Suppressor macrophage (primary cell): ENCODE results near the gene CHAC2.
A peak's percentile ranks its signal among the peaks of the same experiment; 100 is the strongest.
"Not testable (repeated sequence)": the region's sequence is repeated elsewhere in the genome, so short reads cannot be mapped to it uniquely, and the experiment has no call there.

Experiments
- DNase-seq, 4 experiments: peaks; one replicate each; pipeline ENCODE4 v3.0.0-alpha.2; 2020 to 2022
- total RNA-seq, 17 experiments: gene quantifications; one replicate each; lab custom pipeline; 2026; ENCODE audit warnings: mixed read lengths in 6 of 17, inconsistent platforms in 3 of 17; lab: John Stamatoyannopoulos, UW

The CHAC2 gene
- total RNA-seq = 1.4 to 6.3 (median 3.4) reads per million in 17 experiments

DNA sequence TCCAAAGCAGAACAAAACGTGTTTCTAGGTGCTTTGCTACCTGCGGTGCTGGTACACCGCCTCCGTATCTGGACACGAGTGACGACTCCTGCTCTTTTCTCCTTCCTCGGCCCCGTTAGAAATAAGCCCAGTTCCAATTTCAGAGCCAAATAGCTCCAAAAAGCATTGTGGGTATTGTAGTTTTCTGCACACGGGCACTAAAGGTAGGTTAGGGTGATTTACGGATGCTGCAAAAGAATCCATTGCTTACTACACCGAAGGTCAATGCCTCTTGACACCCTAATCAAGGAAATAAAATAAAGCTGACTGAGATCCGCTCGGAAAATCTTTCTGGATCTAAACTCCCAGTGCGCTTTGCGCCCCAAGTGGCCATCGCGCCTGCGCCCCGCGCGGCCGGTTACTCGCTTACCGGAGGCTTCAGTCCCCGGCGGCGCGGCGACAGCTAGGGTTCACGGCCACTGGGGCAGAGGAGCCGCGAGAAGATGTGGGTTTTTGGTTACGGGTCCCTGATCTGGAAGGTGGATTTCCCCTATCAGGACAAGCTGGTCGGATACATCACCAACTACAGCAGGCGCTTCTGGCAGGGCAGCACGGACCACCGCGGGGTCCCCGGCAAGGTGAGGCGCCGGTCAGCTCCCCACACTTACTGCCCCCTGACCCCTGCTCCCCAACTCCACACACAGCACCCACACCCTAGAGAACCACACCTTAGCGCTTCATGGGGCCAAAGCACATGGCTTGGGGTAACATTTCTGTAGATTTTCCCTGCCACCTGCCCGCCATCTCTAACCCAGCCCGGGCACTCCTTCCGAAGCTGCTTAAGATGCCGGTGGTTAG, at the start of gene CHAC2:
Gene CHAC2 (plus strand): TSS at position 400 of the 837 bp plus-strand sequence. CDS start 83 bp downstream, at position 483.
- peak; percentile 91 to 96 (median 92) for DNase-seq

DNA sequence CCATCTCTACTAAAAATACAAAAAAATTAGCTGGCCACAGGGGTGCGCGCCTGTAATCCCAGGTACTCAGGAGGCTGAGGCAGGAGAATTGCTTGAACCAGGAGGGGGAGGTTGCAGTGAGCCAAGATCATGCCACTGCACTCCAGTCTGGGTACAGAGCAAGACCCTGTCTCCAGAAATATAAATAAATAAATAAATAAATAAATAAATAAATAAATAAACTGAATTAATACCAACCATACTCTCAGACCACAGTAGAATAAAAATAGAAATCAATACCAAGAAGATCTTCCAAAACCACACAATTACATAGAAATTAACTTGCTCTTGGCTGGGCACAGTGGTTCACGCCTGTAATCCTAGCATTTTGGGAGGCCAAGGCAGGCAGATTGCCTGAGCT, 46.7 kb upstream of the CHAC2 start:
- DNase-seq = not testable (repeated sequence)

DNA sequence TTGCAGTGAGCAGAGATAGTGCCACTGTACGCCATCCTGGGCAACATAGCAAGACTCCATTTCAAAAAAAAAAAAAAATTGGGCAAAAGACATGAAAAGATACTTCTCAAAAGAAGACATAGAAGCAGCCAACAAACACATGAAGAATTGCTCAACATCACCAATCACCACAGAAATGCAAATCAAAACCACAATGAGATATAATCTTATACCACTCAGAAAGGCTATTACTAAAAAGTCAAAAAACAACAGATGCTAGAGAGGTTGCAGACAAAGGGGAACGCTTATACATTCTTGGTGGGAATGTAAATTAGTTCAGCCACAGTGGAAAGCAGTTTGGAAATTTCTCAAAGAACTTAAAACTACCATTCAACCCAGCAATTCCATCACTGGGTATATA, 43.1 kb upstream of the CHAC2 start:
- no peak for DNase-seq

DNA sequence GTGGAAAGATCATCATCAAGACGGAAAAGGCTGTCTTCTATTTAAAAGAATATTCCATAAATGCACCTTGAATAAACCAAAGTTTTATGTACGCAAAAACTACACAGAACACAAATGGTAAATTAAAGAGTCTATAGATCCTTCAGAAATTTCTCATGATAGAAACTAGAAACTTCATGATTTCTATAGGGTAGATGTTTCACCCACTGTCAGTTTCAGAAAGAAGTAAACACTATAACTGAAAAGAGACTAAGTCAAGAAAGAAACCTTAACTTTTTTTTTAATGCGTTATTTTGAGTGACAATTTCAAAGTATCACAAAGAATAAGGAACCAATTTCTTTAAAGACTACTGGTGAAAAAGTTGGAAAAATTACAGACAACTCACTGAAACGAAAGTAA, 41.9 kb upstream of the CHAC2 start:
- no peak for DNase-seq

DNA sequence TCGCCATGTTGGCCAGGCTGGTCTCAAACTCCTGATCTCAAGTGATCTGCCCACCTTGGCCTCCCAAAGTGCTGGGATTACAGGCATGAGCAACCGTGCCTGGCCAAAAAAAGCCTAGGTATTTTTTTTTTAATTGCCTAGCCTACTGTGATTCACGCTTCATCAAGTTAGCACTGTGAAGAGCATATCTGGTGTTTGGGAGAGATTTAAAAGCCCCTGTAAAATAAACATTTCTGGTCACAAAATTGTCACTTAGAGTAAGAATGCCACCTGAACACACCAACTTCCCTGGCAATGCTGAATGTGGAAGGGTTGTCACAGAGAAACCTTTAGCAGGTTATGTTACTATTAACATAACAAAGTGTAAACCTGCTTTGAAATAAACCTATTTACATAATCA, 39.7 kb upstream of the CHAC2 start:
- DNase-seq = no peak

DNA sequence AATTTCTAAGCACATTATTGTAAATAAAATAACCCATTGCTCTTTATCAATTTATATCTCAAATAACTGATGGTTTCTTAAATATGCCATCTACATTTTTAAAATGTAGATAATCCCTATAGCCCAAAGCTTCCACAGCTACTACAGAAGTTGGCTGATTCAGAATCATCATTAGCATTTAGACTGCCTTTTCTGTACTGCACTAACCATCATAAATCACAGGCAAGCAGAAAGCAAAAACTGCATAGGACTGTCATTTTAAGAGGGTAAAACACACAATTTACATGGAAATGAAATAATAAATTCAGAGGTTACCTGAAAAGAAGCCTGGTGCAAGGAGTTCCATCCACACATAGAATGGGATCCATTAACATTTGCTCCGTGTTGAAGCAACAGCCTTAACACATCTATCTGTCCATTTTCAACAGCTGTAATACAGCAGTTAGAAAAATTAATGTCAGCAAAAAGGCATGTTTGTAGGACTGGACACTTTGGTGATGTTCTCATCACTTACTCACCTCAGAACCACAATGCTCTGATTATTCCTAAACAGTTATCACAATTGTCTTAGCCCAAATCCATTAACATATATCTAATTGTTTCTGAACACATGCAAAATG, 38.4 kb upstream of the CHAC2 start:
- DNase-seq = no peak

DNA sequence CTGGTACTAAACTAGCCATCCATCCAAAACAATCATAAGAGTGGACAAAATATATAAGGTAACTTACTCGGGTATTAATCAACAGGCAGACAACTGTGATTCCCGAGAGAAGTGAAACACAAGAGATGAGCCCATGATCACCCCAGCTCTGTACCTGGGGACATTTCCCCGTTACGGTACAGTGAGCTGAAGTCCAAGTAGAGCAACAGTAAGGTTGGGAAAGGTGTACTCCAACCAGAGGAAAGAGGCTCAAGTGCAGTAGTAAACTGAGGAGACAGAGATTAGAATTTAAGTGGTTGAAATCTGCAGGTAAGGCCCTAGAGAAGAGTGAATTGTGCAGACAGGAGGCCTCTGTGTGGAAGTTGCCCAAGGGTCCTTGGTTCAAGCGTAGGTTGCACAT, 30.5 kb upstream of the CHAC2 start:
- DNase-seq = no peak

DNA sequence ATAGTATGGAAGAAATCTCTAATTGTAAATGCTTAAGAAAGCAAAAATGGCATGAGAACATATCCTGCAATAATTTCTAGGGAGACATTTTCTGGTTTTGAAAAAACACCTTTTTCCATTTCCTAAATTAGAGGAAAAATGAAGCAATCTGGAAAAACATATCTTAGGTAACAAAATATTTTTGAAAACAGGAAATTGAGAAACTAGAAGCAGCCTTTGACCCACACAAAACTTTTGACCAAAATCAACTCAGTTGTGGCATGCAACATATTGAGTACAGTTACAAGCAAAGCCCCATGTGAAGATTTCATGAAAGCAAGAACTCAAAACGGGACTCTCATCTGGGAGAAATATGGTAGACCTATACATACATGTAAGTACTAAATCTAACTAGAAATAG, 28.6 kb upstream of the CHAC2 start:
- peak; percentile 4 to 22 (median 14) for DNase-seq

DNA sequence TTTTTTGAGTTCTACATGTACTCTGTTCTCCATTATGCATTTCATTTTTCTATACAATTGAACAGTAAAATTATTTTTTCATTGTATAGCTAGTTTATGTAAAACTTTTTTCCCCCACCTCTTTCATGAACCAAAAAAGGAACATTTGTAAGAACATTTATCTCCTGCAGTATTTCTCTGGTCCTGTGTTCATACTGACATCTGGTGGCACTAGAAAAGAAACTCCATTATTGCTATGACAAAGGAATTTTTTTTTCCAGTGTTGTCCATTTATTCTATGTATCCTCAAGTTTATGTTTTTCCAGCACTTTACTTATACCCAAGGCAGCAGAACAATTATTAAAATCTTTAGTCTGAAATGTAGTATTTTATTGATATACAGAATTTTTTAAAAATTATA, 27.4 kb upstream of the CHAC2 start:
- peak in 2 of 4 experiments; percentile 28 to 33 for DNase-seq

DNA sequence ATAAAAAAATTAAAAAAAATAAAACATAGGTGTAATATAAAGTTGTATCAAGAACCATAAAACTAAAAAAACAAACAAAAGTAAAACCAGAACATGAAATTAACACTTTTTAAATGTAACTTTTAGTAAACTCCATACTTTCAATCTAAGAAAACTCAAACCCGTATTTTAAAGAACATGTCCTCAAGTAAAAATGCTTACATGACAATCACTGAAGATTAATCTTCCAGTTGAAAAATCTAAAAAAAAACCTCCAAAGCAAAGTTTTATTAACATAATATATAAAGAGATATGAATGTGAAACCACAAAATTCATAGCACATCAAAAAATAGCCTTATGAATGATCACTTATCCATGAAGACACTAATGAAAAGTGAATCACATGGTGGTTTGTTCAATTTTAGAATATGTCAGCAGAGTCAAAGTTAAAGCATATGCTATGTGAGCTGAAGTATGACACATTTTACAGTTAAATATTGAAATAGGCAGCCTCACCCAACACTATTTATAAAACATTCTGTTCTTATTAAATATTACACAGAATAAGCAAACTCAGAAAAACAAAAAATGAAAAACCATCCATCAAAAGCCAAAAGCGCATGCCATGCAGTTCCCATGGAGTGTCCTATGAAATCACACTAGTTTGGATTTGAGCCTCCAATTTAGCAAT, 23.1 kb upstream of the CHAC2 start:
- no peak for DNase-seq

DNA sequence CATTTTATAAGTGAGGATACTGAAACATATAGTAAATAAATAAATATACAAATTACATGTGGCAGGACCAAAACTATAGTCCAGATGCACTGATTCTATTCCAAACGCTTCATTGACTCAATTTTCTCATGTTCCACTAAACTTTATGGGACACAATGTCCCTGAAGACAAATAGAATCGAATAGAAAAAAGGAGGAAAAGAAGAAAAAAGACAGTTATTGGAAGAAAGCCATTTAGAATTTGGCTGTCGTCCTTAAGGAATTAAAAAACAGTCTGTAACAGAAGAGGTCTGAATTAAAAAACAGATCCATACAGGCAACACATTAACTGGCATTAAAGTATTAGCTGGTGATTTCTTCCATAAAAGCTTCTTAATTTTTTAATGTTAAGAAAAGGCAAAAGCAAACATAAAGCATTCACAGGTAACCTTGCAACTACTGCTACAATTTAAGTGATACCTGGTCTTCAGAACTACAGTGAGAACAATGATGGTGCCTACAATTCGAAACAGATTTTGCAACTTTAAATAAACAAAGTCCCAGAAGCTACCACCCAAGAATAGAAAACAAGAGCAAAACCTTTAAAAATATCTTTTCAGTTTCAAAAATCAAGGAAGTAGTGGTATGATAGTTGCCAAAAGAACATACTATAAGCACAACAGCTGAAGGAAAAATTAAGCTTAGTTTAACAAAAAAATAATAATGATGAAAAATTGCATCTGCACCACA, 17.4 kb upstream of the CHAC2 start:
- DNase-seq = no peak

DNA sequence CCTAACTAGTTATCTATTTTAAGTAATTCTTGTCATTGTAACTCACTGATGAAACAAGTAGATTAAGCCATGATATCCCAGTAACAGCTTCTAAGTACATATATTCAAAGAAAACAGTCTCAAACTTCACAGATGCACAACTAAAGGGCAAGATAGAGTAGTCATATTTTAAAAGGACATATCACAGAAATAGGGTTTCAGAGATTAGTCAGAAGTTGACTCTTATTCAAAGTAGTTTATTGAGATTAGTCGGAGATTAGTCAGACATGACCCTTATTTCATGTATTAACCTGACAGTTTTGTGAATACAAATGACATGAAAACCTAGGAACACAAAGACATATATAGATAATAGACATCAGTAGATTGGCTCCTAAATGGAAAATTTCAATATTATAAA, 15.9 kb upstream of the CHAC2 start:
- no peak for DNase-seq

DNA sequence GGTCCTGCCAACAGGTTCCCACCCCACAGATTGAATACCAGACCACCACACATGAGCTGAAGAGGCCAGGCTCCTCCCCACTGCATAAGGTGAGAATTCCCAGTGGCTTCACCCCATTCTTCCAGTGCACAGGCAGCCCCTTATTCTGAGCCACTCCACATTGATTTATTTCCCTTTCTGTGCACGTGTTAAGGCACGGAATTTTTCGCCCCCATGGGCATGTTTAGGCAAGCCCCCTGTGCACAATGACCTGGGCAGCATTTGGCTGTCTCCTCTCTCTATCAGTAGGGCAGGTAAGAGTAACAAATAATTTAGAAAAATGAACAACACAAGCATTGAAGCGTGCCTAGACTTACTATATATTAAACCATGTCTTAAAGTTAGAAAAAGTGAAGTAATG, 15.2 kb upstream of the CHAC2 start:
- no peak for DNase-seq

DNA sequence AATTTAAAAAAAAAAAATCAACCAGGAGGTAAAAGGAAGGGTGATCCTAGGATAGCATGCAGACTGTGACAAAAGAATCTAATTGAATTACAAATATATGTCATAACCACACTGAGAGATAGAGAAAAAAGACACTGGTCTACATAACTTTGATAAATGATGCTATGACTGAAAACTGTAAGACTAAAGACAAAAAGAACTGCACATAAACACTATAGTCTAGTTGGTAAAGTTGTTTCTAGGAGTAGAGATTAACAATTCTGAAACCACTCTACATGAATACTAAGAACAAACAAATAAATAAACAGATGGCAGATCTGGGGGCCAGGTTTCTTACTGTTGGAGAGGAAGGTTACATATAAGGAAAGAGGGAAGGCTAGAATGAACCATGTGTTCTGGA, 14.6 kb upstream of the CHAC2 start:
- DNase-seq = no peak

DNA sequence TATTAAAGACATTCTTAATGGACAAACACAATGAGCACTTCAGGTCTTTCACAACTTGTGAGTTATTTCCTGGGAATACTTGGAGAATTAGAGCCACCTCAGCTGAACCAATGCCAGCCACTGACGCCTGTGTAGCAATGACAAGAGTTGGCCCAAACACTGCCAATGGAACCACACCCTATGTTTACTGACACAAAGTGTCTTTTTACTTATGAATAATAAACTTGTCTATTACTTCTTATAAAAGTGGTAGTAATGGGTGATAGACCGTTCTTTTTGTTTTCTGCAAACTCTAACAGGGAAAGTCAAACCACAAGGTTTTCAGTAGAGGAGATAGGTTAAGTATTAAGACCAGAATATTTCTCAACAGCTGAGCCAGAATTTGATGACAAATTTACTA, 12.5 kb upstream of the CHAC2 start:
- no peak for DNase-seq

DNA sequence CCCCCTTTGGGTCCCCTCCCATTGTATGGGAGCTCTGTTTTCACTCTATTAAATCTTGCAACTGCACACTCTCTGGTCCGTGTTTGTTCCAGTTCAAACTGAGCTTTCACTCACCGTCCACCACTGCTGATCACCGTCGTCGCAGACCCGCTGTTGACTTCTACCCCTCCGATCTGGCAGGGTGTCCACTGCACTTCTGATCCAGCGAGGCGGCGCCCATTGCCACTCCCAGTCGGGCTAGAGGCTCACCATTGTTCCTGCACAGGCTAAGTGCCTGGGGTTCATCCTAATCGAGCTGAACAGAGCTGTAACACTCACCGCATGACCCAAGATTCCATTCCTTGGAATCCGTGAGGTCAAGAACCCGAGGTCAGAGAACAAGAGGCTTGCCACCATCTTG, 11.0 kb upstream of the CHAC2 start:
- no peak for DNase-seq

DNA sequence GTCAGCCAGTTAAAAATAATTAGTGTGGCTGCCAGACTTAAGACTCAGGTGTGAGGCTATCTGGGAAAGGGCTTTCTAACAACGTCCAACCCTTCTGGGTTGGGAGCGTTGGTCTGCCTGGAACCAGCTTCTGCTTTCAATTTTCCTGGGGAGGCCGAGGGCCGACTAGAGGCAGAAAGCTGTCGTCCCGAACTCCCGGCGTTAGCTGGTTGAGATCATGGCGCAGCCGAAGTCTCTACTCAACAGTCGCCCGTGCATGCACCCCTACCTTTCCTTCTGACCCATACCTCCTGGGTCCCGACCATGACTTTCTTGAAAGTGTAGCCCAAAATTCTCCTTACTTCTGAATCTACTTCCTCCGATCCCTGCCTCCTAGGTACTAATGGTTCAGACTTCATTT, 10.4 kb upstream of the CHAC2 start:
- not testable (repeated sequence) for DNase-seq

DNA sequence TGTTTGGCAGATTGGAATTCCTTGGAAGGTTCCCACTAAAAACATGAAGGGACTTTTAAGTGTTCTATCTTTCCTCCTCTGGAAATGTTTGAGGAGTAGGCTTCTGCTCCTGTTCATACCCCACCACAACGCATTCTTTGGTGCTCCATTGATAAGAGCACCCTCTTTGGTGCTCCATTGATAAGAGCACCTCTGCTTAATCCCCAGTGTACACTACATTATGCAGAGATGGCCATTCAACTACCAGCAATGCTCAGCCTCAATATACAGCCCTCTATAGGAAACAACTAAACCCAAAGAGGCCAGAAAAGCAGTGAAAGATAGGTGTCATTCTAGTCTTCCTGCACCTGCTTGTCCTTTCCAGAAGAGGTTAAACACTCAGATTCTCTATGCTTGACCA, 1.8 kb upstream of the CHAC2 start:
- DNase-seq = no peak

DNA sequence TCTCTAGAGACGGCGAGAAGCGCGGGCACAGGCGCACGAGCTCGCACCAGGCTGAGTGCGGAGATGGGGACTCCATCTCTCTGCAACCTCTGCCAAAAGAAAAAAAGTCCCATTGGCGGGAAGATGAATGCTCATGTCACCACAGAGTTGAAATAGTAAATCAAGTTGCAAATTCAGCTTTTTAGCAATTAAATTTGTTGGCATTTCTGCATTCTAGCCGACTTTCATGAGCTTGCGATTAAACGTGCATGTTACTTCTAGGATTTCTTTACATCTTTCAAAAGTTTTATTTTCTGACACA, 588 bp downstream of the CHAC2 start:
- peak in 2 of 4 experiments; percentile 18 to 28 for DNase-seq

DNA sequence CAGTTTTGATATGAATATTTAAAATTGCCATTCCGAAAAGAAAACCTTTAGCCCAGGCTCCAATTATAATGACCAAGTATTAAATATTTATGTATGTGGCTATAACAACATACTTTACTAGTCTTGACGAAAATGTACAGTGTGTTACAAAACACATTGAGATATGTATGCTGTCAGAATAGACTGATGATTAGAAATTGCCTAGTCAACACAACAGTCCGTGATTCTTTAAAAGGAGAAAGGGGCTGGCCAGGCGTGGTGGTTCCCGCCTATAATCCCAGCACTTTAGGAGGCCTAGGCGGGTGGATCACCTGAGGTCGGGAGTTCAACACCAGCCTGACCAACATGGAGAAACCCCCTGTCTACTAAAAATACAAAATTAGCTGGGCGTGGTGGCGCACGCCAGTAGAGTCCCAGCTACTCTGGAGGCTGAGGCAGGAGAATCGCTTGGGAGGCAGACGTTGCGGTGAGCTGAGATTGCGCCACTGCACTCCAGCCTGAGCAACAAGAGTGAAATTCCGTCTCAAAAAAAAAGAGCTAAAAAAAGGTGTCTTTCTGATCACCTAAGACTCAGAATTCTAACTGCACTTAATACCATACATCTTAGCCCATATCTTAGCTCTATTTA, 1.8 kb downstream of the CHAC2 start:
- DNase-seq = no peak

DNA sequence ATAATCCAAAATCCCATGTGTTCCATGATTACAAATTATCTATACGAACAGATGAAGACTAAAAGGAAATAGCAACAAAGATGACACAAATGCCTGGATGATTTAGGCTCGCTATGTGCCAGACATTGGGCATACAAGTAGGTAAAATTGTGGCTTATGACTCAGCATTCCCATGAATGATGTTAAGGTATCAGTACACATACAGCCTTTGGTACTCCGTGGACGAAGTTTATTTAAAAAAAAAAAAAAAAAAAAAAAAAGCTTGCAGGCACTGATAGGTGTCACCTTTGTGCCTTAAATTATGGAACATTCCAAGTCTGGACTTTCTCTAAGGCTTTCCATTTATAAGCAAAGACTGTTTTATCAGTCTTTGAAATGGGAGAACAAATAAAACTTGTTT, 2.7 kb downstream of the CHAC2 start:
- DNase-seq = no peak

DNA sequence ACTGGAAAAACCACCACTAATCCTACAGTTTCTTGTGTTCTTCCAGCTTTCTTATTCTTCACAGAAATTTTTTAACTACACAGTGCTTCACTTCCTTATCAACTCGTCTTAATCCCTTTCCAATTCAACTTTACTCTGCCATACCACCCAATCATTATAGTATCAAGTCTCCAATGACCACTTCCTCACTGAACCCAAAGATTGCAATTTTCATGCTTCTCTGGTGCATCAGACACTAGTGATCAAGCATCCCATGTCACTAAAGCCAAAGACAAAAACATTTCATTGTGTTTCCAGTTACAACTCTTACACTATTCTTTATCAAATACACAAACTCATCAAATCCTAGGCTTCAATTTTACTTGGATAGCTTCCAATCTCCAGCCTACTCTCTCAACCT, 9.5 kb downstream of the CHAC2 start:
- DNase-seq = peak in 2 of 4 experiments; percentile 6 to 20
